ENCODE measurements around the gene GNL1. TPM values are rescaled to one million over a fixed set of nuclear protein-coding genes. Genes with fewer than 3 reads are reported as not detected.

Gene GNL1
- total RNA-seq, 2 experiments from 2014 or later: 94.0 to 95.8 TPM

DNA sequence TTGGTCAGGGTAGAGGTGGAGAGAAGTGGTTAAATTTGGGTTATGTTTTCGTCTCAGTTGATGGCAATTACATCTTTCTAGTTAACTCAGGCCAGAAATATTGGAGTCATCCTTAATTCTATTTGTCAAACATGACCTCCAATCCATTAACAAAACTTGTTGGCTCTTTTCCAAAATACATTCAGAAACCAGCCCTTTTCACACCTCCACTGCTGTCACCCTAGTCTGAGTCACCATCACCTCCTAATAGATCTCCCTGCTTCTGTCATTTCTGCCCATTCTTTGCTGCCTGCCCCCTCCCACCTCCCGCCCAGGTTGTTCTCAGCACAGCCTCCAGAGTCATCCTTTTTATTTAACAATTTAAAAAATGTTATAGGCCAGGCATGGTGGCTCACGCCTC lies 12.0 kb upstream of the GNL1 start:
- ChIA-PET POLR2A (interaction anchor here (3.7 kb wide), 1 partner anchor 10 kb away, joined by 28 read pairs; the partner anchor contains the start of genes GNL1 and PRR3), CTCF (interaction anchor here (1.8 kb wide), 1 partner anchor 85 kb away, joined by 4 read pairs; no protein-coding TSS in a partner anchor)
- no peaks in the 10 kb centered on the region for H3K9me3 Mint-ChIP-seq
- peaks cover 9% of the 10 kb centered on the region for H3K36me3 Mint-ChIP-seq
- no peak overlapping the region for H3K27ac Mint-ChIP-seq
- DNase-seq: peak; percentile 70
- no peaks in the 10 kb centered on the region for H3K27me3 Mint-ChIP-seq
- intact Hi-C loops (cut with micrococcal nuclease): loop anchor here (10.0 kb wide), 1 partner anchor 1167 kb away; the partner anchor contains the start of gene CLIC1
- H3K4me1 Mint-ChIP-seq (ENCODE audit: low read depth): peaks cover 46% of the 10 kb centered on the region
- H3K4me3 Mint-ChIP-seq: no peak overlapping the region

DNA sequence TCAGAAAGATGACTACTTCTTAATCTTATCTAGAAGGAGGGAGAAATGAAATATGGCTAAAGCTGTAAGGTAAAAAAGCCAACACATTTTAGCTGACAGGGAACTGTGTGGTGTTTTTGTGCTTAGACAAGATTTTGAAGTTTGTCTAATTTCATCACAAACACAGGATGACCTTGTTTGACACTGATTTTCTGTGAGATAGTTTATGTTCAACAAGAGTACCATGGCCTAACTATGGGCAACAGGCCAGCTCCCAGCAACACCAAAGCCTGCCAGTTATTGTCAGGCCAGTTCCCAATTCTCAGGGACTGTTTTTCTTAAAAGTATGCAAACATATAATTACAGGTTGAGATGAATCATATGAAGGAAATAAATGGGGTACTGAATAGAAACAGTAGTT lies 9.5 kb upstream of the GNL1 start:
- intact Hi-C loops (cut with micrococcal nuclease): loop anchor here (10.0 kb wide), 1 partner anchor 1169 kb away; the partner anchor contains the start of gene CLIC1
- Mint-ChIP-seq H3K36me3 (peaks cover 14% of the 10 kb centered on the region), H3K4me1 (ENCODE audit: low read depth) (peaks cover 27% of the 10 kb centered on the region), H3K4me3 (no peak overlapping the region), H3K27me3 (no peaks in the 10 kb centered on the region), H3K9me3 (no peaks in the 10 kb centered on the region), H3K27ac (no peak overlapping the region)
- ChIA-PET CTCF (interaction anchor here (0.8 to 2.8 kb wide), 2 partner anchors 21 to 83 kb away, joined by 3 to 10 read pairs; no protein-coding TSS in a partner anchor), POLR2A (interaction anchor here (2.3 kb wide), 1 partner anchor 9 kb away, joined by 10 read pairs; the partner anchor contains the start of genes GNL1 and PRR3)
- DNase-seq: no peak

DNA sequence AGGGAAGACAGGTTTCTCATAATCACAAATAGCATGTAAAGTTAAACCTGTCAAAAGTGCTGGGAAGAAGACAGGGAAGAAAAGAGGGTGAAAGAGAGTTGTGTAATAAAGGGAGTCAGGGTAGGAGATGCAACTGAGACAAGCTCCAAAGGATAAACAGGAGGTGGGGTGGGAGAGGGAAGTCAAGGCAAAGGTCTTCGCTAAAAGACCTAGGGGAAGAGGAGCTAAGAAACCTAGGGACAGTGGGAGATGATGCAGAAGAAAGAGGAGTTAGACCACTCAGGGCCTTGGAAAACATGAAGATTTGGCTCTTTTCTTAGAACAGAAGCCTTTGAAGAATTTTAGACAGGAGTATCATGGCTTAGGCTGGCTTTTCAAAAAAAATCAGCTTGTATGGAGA lies 7.8 kb upstream of the GNL1 start:
- Mint-ChIP-seq H3K9me3 (no peaks in the 10 kb centered on the region), H3K27me3 (no peaks in the 10 kb centered on the region), H3K4me1 (ENCODE audit: low read depth) (peaks cover 23% of the 10 kb centered on the region), H3K36me3 (peaks cover 19% of the 10 kb centered on the region), H3K27ac (no peak overlapping the region), H3K4me3 (no peak overlapping the region)
- ChIA-PET POLR2A (no interaction called here), CTCF (interaction anchor here (0.6 to 2.8 kb wide), 6 partner anchors 19 to 167 kb away, joined by 3 to 10 read pairs (median 4); no protein-coding TSS in a partner anchor)
- DNase-seq: no peak
- intact Hi-C loops (cut with micrococcal nuclease): loop anchor here (10.0 kb wide), 1 partner anchor 1171 kb away; the partner anchor contains the start of gene CLIC1

DNA sequence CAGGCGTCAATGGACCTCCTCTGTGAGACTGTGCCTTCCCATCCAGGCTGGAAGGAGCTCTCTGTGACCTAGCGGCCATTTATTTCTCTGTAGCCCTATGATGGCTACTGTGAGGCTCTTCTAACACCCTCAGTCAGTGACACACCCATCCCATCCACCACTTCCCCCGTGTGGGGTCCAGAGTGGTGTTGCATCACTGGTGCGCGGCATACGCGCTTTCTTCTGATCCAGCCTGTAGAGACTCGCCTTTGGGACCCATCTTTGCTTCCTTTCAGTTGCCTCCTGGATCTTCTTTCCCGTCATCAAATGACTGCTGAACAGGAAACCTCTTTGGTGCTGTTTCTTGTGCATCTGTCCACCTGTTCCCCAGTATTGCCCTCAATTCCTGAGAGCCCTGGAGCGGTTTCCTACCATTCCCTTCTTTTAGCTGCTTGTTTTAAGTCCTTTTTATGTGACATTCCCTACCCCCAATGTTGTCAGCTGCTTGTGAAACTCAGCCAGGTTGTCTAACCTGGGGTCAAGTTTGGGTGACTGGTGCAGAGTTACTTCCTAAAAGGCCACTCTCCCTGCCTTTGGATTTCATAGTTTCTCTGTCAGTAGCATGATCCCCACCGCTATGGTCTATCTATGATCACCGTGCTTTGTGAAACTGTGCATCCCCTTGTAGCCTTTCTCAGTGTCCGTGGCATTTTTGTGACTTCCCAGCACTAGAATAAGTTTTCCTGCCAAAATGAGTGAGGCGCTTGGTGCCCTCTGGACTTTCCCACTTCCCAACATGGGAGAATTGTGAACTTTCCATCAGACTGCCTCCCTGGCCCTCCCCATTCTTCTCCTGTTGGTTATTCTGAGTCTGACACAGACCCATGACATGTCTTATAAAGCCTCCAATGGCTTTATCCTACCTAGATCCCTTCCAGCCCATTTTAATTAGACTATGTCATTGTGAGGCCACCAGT lies 6.5 kb upstream of the GNL1 start:
- Mint-ChIP-seq H3K27me3 (no peaks in the 10 kb centered on the region), H3K27ac (peak overlapping the region; percentile 47), H3K4me3 (no peak overlapping the region), H3K4me1 (ENCODE audit: low read depth) (peaks cover 27% of the 10 kb centered on the region), H3K36me3 (peaks cover 25% of the 10 kb centered on the region), H3K9me3 (no peaks in the 10 kb centered on the region)
- ChIA-PET CTCF (interaction anchor here (1.1 to 2.8 kb wide), 2 partner anchors 18 to 22 kb away, joined by 4 to 10 read pairs; no protein-coding TSS in a partner anchor), POLR2A (interaction anchor here (1.2 kb wide), 1 partner anchor 52 kb away, joined by 3 read pairs; no protein-coding TSS in a partner anchor)
- no peak for DNase-seq
- intact Hi-C loops (cut with micrococcal nuclease): loop anchor here (10.0 kb wide), 1 partner anchor 1172 kb away; the partner anchor contains the start of gene CLIC1

- POLR2A ChIA-PET: no interaction called here
- H3K36me3 Mint-ChIP-seq: peaks cover 31% of the 10 kb centered on the region
- DNase-seq: no peak
- H3K4me1 Mint-ChIP-seq (ENCODE audit: low read depth): peaks cover 30% of the 10 kb centered on the region
- no peak overlapping the region for H3K27ac Mint-ChIP-seq
- no peak overlapping the region for H3K4me3 Mint-ChIP-seq
- CTCF ChIA-PET: interaction anchor here (1.1 kb wide), 1 partner anchor 16 kb away, joined by 3 read pairs; no protein-coding TSS in a partner anchor
- H3K9me3 Mint-ChIP-seq: no peaks in the 10 kb centered on the region
- intact Hi-C loops (cut with micrococcal nuclease): loop anchor here (10.0 kb wide), 1 partner anchor 1174 kb away; the partner anchor contains the start of gene CLIC1
- H3K27me3 Mint-ChIP-seq: no peaks in the 10 kb centered on the region
Measured at GRCh38 chr6:30560930-30561329, 4.6 kb upstream of the GNL1 start.

GRCh38 chr6:30557683-30557981 lies 1.3 kb upstream of the GNL1 start:
- H3K4me3 Mint-ChIP-seq: peak overlapping the region; percentile 97
- no peaks in the 10 kb centered on the region for H3K27me3 Mint-ChIP-seq
- CTCF ChIA-PET: interaction anchor here (0.6 to 9.5 kb wide), 8 partner anchors 13 to 106 kb away, joined by 3 to 134 read pairs (median 3); partner anchors contain the start of gene ABCF1
- peak; percentile 77 for DNase-seq
- peaks cover 44% of the 10 kb centered on the region for H3K4me1 Mint-ChIP-seq (ENCODE audit: low read depth)
- H3K36me3 Mint-ChIP-seq: peaks cover 42% of the 10 kb centered on the region
- POLR2A ChIA-PET: interaction anchor here (0.6 to 3.9 kb wide), 15 partner anchors 9 to 165 kb away, joined by 3 to 28 read pairs (median 3); partner anchors contain the start of genes ABCF1, MDC1 and MRPS18B
- H3K9me3 Mint-ChIP-seq: no peaks in the 10 kb centered on the region
- intact Hi-C loops (cut with micrococcal nuclease): loop anchor here (2.0 to 10.0 kb wide), 3 partner anchors 125 to 233 kb away; partner anchors contain the start of genes MDC1 and TRIM39
- H3K27ac Mint-ChIP-seq: peak overlapping the region; percentile 98

- H3K36me3 Mint-ChIP-seq: peaks cover 42% of the 10 kb centered on the region
- POLR2A ChIA-PET: interaction anchor here (0.6 to 3.9 kb wide), 19 partner anchors 10 to 166 kb away, joined by 3 to 28 read pairs (median 4); partner anchors contain the start of genes ABCF1, MDC1 and MRPS18B
Measured at GRCh38 chr6:30556906-30557682, 805 bp upstream of the GNL1 start, which contains the start of gene PRR3. Gene PRR3, plus strand, starts transcription at chr6:30557295. Its CDS starts 50 bp downstream, at chr6:30557345.

DNA sequence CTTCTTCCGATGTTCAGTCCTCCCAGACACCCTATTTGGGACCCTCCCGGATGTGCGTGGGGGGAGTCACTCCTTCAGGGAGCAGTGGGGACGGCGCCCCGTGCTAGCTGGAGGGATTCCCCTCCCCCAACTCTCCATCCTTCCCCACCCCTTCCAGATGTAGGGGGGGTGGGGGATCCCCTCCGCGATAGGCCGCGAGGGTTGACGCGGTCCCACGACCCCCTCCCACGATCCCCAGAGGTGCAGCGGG lies 548 bp downstream of the GNL1 start:
- H3K27me3 Mint-ChIP-seq: no peaks in the 10 kb centered on the region
- peak overlapping the region; percentile 98 for H3K27ac Mint-ChIP-seq
- intact Hi-C loops (cut with micrococcal nuclease): loop anchor here (1.0 to 10.0 kb wide), 9 partner anchors 11 to 231 kb away; partner anchors contain the start of genes ABCF1, HLA-E, MDC1 and MRPS18B
- peaks cover 50% of the 10 kb centered on the region for H3K36me3 Mint-ChIP-seq
- no peak for DNase-seq
- POLR2A ChIA-PET: interaction anchor here (0.6 to 1.9 kb wide), 5 partner anchors 14 to 228 kb away, joined by 3 to 5 read pairs (median 4); no protein-coding TSS in a partner anchor
- peaks cover 44% of the 10 kb centered on the region for H3K4me1 Mint-ChIP-seq (ENCODE audit: low read depth)
- peak overlapping the region; percentile 97 for H3K4me3 Mint-ChIP-seq
- CTCF ChIA-PET: interaction anchor here (0.5 to 9.5 kb wide), 6 partner anchors 13 to 102 kb away, joined by 3 to 134 read pairs (median 5); no protein-coding TSS in a partner anchor
- no peaks in the 10 kb centered on the region for H3K9me3 Mint-ChIP-seq

More at GRCh38 chr6:30556906-30557682, 805 bp upstream of the GNL1 start, which contains the start of gene PRR3:
- no peaks in the 10 kb centered on the region for H3K27me3 Mint-ChIP-seq
- H3K4me3 Mint-ChIP-seq: peak within 1 kb of the TSS; percentile 97
- intact Hi-C loops (cut with micrococcal nuclease): loop anchor here (1.0 to 10.0 kb wide), 9 partner anchors 13 to 232 kb away; partner anchors contain the start of genes ABCF1, HLA-E, MDC1 and MRPS18B
- peaks cover 44% of the 10 kb centered on the region for H3K4me1 Mint-ChIP-seq (ENCODE audit: low read depth)
- DNase-seq: peak; percentile 94
- H3K27ac Mint-ChIP-seq: peak within 1 kb of the TSS; percentile 98
- CTCF ChIA-PET: interaction anchor here (0.7 to 9.5 kb wide), 8 partner anchors 14 to 75 kb away, joined by 3 to 134 read pairs (median 4); partner anchors contain the start of gene ABCF1
- no peaks in the 10 kb centered on the region for H3K9me3 Mint-ChIP-seq

DNA sequence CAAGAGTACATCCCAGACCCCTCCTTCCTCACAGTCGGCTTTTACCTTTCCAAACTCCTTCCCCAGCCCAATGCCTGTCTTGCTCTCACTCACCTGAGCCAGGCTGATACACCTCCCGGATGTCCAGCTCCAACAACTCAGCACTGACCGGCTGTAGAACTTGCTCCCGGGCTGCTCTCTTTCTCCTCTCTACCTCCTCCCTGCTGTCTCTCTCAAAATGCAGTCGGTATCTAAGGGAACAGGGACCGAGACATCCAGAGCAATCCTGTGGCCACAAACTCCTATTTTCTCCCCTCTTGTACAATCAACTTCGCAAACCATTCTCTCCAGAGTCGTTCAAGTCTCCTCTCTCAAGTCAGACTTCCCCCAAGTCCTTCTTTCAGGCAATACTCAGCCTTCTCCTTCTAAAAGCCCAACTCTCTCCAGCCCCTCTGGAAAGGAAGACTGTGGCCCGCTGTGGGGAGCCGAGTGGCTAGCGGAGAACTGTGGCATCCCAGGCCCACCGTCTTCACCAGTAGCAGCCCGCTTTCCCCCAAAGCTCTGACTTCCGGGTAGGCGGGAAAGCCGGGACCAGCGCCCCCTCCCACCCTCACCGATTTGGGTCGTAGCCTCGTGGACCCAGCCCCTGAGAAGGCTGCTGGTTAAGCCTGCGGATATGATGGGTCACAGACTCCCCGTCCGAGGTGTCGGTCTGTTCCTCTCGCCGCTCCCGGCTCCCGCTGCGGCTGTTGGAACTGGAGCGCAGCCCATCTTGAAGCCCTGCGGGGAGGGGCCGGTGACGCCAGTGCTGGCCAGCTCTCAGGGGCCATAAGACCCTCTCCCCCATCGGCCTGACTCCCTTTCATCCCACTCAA lies 1.1 kb downstream of the GNL1 start:
- intact Hi-C loops (cut with micrococcal nuclease): loop anchor here (5.0 to 10.0 kb wide), 2 partner anchors 127 to 230 kb away; partner anchors contain the start of gene TRIM39
- ChIA-PET POLR2A (interaction anchor here (0.6 to 1.9 kb wide), 7 partner anchors 10 to 228 kb away, joined by 3 to 5 read pairs (median 3); partner anchors contain the start of gene ABCF1), CTCF (interaction anchor here (0.5 to 9.5 kb wide), 8 partner anchors 12 to 175 kb away, joined by 3 to 134 read pairs (median 5); no protein-coding TSS in a partner anchor)
- H3K27ac Mint-ChIP-seq: peak overlapping the region; percentile 98
- H3K9me3 Mint-ChIP-seq: no peaks in the 10 kb centered on the region
- DNase-seq: no peak
- peak overlapping the region; percentile 97 for H3K4me3 Mint-ChIP-seq
- peaks cover 42% of the 10 kb centered on the region for H3K4me1 Mint-ChIP-seq (ENCODE audit: low read depth)
- peaks cover 55% of the 10 kb centered on the region for H3K36me3 Mint-ChIP-seq
- no peaks in the 10 kb centered on the region for H3K27me3 Mint-ChIP-seq

GRCh38 chr6:30554404-30554803 lies 1.9 kb downstream of the GNL1 start:
- intact Hi-C loops (cut with micrococcal nuclease): loop anchor here (10.0 kb wide), 1 partner anchor 230 kb away; the partner anchor contains the start of gene TRIM39
- DNase-seq: no peak
- peak overlapping the region; percentile 97 for H3K4me3 Mint-ChIP-seq
- peaks cover 36% of the 10 kb centered on the region for H3K4me1 Mint-ChIP-seq (ENCODE audit: low read depth)
- H3K9me3 Mint-ChIP-seq: no peaks in the 10 kb centered on the region
- H3K27ac Mint-ChIP-seq: peak overlapping the region; percentile 23
- CTCF ChIA-PET: interaction anchor here (1.2 to 9.5 kb wide), 4 partner anchors 11 to 101 kb away, joined by 5 to 134 read pairs (median 10); no protein-coding TSS in a partner anchor
- peaks cover 56% of the 10 kb centered on the region for H3K36me3 Mint-ChIP-seq
- H3K27me3 Mint-ChIP-seq: no peaks in the 10 kb centered on the region
- POLR2A ChIA-PET: interaction anchor here (0.9 to 1.3 kb wide), 2 partner anchors 10 to 17 kb away, joined by 3 read pairs; partner anchors contain the start of gene ABCF1
